Spleen (tissue), 3 donors: Measurements from ENCODE around the gene FNDC1.

Experiments
- POLR2A ChIP-seq, 3 donors: fragments of 450-650 bp; IDR thresholded peaks; one replicate each; pipeline ENCODE4 v1.5.1; 2017; ENCODE audit warnings: antibody characterized with exemption in 3 of 3, mild to moderate bottlenecking in 1 of 3
- POLR2AphosphoS5 ChIP-seq, 3 donors: sonication (generic); formaldehyde crosslinking; IDR thresholded peaks; one replicate each; pipeline ENCODE4 v1.5.1; 2017; ENCODE audit warnings: antibody characterized with exemption in 3 of 3

DNA sequence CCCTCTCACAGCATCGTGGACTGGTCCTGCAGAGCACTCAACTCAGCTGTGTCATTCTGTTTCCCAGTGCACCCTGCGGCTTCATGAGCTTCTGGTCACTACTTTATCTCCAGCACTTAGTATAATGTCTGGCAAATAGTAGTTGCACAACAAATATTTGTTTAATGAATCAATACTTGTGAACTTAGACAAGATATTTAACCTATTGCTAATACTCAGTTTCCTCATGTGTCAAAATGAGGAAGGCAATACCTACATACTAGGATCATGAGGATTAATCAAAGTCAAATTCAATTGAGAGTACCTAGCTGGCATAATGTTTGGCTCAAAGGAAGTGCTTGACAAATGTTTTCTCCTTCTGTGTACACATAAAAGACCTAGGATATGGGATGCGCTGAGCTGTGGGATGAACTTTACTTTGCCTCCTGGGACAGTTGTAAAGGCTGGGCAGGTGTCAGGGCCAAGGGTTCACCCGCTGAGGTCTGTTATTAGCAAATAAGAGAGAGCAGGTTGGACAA lies 86.3 kb downstream of the FNDC1 start:
- TF ChIP-seq POLR2A (IDR thresholded peaks at IDR 0.05) (no peak), POLR2AphosphoS5 (IDR thresholded peaks at IDR 0.05) (no peak)
